Esophagus muscularis mucosa (tissue), 4 donors: ENCODE measurements around the gene CDH6.

ENCODE experiments used
- EP300 ChIP-seq: sonication (generic); formaldehyde crosslinking; IDR thresholded peaks from one replicate; pipeline ENCODE4 v1.6.1; 2017; ENCODE audit warnings: antibody characterized with exemption
- POLR2A ChIP-seq: fragments of 450-650 bp; IDR thresholded peaks from one replicate; pipeline ENCODE4 v1.6.1; 2017; ENCODE audit warnings: antibody characterized with exemption, moderate library complexity, mild to moderate bottlenecking, low read depth
- POLR2AphosphoS5 ChIP-seq, 2 donors: sonication (generic); formaldehyde crosslinking; IDR thresholded peaks; one replicate each; pipeline ENCODE4 v1.6.1; 2017; ENCODE audit warnings: antibody characterized with exemption in 2 of 2
- TF ChIP-seq, protein P1 (sequence below), 3 experiments: fragments of 200-600 bp in 2 of 3; fragments of 450-650 bp in 1 of 3; sonication (generic) in 2 of 3; IDR thresholded peaks; one replicate each; pipeline ENCODE4 v1.5.1; 2017 to 2019; ENCODE audit warnings: antibody characterized with exemption in 3 of 3, mild to moderate bottlenecking in 2 of 3, moderate library complexity in 1 of 3

DNA sequence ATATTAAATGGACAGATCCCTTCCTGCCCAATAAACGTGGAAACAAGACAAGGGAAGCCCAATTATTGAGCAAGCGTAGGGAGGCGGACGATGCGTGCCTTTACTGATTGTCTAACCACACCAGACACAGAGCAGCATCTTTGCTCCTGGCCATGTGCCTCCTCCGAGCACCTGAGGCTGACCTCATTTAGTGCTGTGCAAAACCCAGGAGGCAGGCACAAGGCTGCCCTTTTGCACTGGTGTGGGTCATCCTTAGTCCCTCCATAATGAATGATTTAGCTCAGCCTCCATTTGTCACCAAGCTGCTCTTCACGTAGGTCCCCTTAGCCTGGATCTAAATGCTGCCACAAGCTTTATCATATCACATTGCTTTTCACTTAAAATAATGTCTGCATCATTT is 24.1 kb upstream of the CDH6 start:
- TF ChIP-seq, protein P1, sequence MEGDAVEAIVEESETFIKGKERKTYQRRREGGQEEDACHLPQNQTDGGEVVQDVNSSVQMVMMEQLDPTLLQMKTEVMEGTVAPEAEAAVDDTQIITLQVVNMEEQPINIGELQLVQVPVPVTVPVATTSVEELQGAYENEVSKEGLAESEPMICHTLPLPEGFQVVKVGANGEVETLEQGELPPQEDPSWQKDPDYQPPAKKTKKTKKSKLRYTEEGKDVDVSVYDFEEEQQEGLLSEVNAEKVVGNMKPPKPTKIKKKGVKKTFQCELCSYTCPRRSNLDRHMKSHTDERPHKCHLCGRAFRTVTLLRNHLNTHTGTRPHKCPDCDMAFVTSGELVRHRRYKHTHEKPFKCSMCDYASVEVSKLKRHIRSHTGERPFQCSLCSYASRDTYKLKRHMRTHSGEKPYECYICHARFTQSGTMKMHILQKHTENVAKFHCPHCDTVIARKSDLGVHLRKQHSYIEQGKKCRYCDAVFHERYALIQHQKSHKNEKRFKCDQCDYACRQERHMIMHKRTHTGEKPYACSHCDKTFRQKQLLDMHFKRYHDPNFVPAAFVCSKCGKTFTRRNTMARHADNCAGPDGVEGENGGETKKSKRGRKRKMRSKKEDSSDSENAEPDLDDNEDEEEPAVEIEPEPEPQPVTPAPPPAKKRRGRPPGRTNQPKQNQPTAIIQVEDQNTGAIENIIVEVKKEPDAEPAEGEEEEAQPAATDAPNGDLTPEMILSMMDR (IDR thresholded peaks at IDR 0.05), result no peak
- TF ChIP-seq POLR2AphosphoS5 (IDR thresholded peaks at IDR 0.05) (no peak), POLR2A (no peak), EP300 (no peak)
